Measurements from ENCODE around the gene CTNNA2.
A peak's percentile ranks its signal among the peaks of the same experiment; 100 is the strongest.
"Not testable (repeated sequence)": the region's sequence is repeated elsewhere in the genome, so short reads cannot be mapped to it uniquely, and the experiment has no call there.

CTNNA2 gene

DNA sequence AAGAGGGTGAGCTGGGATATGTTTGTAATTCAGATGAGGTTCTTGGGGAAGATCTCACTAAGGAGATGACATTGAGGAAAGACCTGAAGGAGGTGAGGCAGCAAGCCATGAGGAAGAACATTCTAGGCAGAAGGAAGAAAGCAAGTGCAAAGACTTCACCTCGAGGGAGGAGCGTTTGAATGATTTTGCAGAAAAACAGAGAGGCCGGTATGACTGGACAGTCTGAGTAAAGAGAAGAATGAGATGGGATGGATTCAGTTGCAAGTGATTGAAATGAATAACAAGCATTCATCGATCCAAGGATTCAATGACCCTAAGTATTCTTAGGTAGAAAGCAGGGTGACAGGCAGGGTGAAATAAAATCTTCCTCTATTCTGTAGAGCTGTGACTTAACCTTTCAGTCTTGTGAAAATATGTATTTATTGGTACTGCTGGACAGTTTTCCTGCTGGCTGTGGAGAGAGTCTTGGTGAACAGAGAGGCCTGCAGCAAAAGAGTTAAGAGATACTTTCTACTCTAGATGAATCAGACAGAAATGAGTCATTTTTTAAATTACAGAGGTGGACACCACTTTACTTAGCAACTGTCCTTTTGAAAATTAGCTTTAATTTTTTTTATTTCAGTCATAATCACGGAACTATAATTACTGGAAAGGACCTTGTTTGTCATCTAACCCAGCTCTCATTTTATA lies 513.3 kb downstream of the CTNNA2 start:
- no peak overlapping the region for H3K4me3 ChIP-seq (ENCODE audit: control insufficient read depth, low read depth, low read length)
- peak; percentile 19 for DNase-seq (ENCODE audit: low read depth)
- TF ChIP-seq, protein P1, sequence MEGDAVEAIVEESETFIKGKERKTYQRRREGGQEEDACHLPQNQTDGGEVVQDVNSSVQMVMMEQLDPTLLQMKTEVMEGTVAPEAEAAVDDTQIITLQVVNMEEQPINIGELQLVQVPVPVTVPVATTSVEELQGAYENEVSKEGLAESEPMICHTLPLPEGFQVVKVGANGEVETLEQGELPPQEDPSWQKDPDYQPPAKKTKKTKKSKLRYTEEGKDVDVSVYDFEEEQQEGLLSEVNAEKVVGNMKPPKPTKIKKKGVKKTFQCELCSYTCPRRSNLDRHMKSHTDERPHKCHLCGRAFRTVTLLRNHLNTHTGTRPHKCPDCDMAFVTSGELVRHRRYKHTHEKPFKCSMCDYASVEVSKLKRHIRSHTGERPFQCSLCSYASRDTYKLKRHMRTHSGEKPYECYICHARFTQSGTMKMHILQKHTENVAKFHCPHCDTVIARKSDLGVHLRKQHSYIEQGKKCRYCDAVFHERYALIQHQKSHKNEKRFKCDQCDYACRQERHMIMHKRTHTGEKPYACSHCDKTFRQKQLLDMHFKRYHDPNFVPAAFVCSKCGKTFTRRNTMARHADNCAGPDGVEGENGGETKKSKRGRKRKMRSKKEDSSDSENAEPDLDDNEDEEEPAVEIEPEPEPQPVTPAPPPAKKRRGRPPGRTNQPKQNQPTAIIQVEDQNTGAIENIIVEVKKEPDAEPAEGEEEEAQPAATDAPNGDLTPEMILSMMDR (conservative IDR thresholded peaks at IDR 0.05; ENCODE audit: control insufficient read depth, insufficient read depth, low read depth, low read length): no peak

DNA sequence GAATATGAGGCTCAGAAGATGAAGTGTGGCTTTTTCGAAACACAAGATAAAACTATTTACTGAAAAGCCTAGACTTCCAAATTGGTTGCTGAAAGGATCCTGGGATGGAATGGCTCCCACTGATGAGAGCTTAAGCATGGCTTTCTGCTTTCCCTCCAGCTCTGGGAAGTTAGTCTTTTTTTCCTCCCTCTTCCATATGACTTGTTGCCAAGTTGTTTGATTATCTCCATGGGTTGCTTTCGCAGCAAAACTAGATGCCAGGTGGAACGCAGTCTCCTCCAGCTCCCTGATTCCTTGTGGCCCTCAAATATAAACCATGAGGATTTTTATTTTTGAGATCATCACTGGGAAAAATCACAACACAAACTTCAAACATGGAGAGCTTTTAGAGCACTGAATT lies 515.2 kb downstream of the CTNNA2 start:
- no peak overlapping the region for H3K4me3 ChIP-seq (ENCODE audit: control insufficient read depth, low read depth, low read length)
- TF ChIP-seq, protein P1 (conservative IDR thresholded peaks at IDR 0.05; ENCODE audit: control insufficient read depth, insufficient read depth, low read depth, low read length): no peak
- DNase-seq (ENCODE audit: low read depth): no peak

DNA sequence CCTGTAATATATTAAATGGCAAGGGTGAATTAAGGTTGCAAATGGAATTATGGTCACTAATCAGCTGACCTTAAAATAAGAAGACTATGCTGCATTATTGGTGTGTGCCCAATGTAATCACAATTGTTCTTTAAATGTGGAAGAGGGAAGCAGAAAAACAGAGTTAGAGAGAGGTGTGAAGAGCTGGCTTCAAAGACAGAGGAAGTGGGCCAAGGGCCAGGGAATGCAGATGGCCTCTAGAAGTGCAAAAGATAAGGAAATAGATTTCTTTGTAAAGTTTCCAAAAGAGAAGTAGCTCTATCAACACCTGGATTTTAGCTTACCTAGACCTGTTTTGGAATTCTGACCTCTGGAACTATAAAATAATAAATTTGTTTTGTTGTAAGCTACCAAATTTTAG lies 515.7 kb downstream of the CTNNA2 start:
- no peak for DNase-seq (ENCODE audit: low read depth)
- H3K4me3 ChIP-seq (ENCODE audit: control insufficient read depth, low read depth, low read length): no peak overlapping the region
- TF ChIP-seq, protein P1 (conservative IDR thresholded peaks at IDR 0.05; ENCODE audit: control insufficient read depth, insufficient read depth, low read depth, low read length): no peak

DNA sequence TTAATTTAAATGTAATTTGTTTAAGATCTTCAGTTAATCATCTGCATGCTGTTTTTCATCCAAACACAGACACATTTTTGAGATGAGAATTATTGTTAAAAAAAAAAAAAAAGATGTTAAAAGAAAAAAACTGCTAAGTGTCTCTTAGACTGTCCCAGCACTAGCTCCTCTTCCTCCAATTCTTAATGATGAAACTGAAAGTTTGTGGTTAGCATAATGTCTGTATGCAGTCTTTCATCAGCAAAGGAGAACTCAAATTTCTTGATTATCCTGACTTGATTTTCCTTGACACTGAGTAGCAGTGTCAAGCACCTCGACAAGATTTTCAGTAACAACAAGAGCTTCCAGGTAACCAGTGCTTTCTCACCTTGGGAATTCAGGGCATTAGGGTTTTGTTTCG lies 517.3 kb downstream of the CTNNA2 start:
- TF ChIP-seq, protein P1 (conservative IDR thresholded peaks at IDR 0.05; ENCODE audit: control insufficient read depth, insufficient read depth, low read depth, low read length): no peak
- DNase-seq (ENCODE audit: low read depth): no peak
- no peak overlapping the region for H3K4me3 ChIP-seq (ENCODE audit: control insufficient read depth, low read depth, low read length)

DNA sequence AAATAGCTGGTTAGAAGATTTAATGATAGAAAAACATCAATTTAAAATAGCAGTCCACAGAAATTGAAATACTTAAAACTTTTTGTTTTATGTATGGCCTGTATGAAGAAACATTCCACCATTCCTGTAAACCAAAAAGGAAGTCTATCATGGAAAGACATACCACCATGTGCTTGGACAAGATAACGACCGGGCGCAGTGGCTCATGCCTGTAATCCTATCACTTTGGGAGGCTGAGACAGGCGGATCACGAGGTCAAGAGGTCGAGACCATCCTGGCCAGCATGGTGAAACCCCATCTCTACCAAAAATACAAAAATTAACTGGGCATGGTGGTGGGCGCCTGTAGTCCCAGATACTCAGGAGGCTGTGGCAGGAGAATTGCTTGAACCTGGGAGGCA lies 519.8 kb downstream of the CTNNA2 start:
- not testable (repeated sequence) for H3K4me3 ChIP-seq (ENCODE audit: control insufficient read depth, low read depth, low read length); DNase-seq (ENCODE audit: low read depth)

DNA sequence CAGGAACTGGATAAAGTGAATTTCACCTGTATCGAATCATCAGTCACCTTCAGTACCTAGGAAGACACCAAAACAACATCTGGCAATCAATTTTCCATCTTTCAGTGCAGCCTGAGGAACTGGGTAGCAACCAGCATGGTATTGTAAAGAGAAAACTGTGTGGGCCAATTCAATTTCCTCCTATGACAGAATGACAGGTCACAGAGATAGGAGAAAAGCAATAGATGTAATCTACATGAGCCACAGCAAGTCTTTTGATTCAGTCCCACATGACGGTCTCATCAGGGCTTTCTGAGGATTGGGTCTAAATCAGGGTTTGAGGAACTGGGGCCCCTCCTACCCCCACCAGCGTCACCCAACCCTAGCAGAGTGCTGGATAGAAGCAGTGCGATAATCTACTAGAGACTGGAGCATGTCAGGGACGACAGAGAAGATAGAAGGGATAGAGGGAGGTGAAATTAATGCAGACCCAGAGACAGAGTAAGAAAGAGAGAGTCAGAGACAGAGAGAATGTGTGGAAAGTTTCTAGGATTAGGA lies 523.0 kb downstream of the CTNNA2 start:
- no peak overlapping the region for H3K4me3 ChIP-seq (ENCODE audit: control insufficient read depth, low read depth, low read length)
- TF ChIP-seq, protein P1 (conservative IDR thresholded peaks at IDR 0.05; ENCODE audit: control insufficient read depth, insufficient read depth, low read depth, low read length): no peak
- no peak for DNase-seq (ENCODE audit: low read depth)

DNA sequence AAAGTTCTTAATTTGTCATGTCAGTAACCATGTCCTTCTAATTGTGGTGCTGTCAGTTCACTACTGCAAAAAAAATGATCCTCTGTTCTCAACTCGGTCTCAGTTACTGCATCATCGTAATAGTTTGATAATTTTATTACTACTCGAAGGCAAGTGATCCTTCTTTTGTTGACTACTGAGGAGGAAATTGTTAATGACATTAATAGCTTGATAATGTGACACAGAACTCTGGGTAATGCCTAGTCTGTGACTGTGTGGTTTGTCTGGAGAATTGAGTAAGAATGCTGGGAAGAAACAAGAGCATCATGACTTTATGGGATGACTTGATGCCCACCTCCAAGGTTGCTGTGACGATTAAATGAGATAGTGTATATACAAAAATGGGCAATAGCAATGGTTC lies 524.5 kb downstream of the CTNNA2 start:
- no peak for DNase-seq (ENCODE audit: low read depth)
- TF ChIP-seq, protein P1 (conservative IDR thresholded peaks at IDR 0.05; ENCODE audit: control insufficient read depth, insufficient read depth, low read depth, low read length): no peak
- no peak overlapping the region for H3K4me3 ChIP-seq (ENCODE audit: control insufficient read depth, low read depth, low read length)

Data from fibroblast of mammary gland (primary cell).